Measurements from ENCODE around the gene AUTS2.

AUTS2 gene

GRCh38 chr7:70837589-70837988 is 1239.3 kb downstream of the AUTS2 start:
- no peak for DNase-seq

DNA sequence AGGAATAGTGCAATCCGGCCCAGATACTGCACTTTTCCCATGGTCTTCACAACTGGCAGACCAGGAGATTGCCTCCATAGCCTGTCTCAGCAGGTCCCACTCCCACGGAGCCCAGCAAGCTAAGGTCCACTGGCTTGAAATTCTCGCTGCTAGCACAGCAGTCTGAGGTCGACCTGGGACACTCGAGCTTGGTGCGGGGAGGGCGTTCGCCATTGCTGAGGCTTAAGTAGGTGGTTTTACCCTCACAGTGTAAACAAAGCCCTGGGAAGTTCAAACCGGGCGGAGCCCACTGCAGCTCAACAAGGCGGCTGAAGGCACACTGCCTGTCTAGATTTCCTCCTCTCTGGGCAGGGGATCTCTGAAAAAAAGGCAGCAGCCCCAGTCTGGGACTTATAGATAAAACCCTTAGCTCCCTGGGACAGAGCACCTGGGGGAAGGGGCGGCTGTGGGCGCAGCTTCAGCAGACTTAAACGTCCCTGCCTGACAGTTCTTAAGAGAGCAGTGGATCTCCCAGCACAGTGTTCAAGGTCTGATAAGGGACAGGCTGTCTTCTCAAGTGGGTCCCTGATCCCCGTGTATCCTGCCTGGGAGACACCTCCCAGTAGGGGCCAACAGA is 1240.1 kb downstream of the AUTS2 start:
- DNase-seq, result no peak

All from activated CD8-positive, alpha-beta memory T cell treated with anti-CD3 and anti-CD28 coated beads, Interleukin-2, amount 50 U/mL, for 48 hours (primary cell).